Lower leg skin (tissue), 3 donors: Measurements from ENCODE around the gene PAQR4.

ENCODE experiments used
- CTCF ChIP-seq, 3 donors: fragments of 450-650 bp; IDR thresholded peaks; one replicate each; pipeline ENCODE4 v1.5.1; 2016; ENCODE audit warnings: antibody characterized with exemption in 3 of 3, mild to moderate bottlenecking in 3 of 3, moderate library complexity in 2 of 3
- POLR2A ChIP-seq, 2 donors: fragments of 450-650 bp; IDR thresholded peaks; one replicate each; pipeline ENCODE4 v1.6.1; 2016 to 2017; ENCODE audit warnings: antibody characterized with exemption in 2 of 2, mild to moderate bottlenecking in 1 of 2, moderate library complexity in 1 of 2

GRCh38 chr16:3010510-3010909 is 41.4 kb downstream of the PAQR4 start:
- TF ChIP-seq CTCF (IDR thresholded peaks at IDR 0.05) = no peak
- no peak for TF ChIP-seq POLR2A (IDR thresholded peaks at IDR 0.05)
